DND-41 (cell line): ENCODE data around the gene PCSK4.

Experiments used
- ATAC-seq: fragments of 200-7000 bp; cut with Tn5 transposase; 3 replicates; pipeline ENCODE4 v1.9.1; 2021; ENCODE audit warnings: low read depth; ENCODE audit not compliant: insufficient read depth
- DNase-seq: peaks from one replicate; pipeline ENCODE4 v3.0.0-alpha.2; 2020
- H2AFZ ChIP-seq: 2 replicates; pipeline ENCODE4 v1.6.0; 2012; ENCODE audit warnings: low read depth, low read length
- H3K27ac ChIP-seq: 2 replicates; pipeline ENCODE4 v1.5.1; 2012; ENCODE audit warnings: low read length, inconsistent platforms
- H3K27me3 ChIP-seq: fragments of 200-600 bp; sonication (generic); 2 replicates; pipeline ENCODE4 v1.6.0; 2012; ENCODE audit warnings: low read length, mild to moderate bottlenecking, inconsistent platforms; ENCODE audit not compliant: insufficient read depth, poor library complexity
- H3K36me3 ChIP-seq: 2 replicates; pipeline ENCODE4 v1.5.1; 2012; ENCODE audit warnings: low read length, inconsistent platforms; ENCODE audit not compliant: insufficient read depth
- H3K4me1 ChIP-seq: 2 replicates; pipeline ENCODE4 v1.5.1; 2012; ENCODE audit warnings: mild to moderate bottlenecking, low read length; ENCODE audit not compliant: insufficient read depth
- H3K4me2 ChIP-seq: 2 replicates; pipeline ENCODE4 v1.6.0; 2012; ENCODE audit warnings: mild to moderate bottlenecking, moderate library complexity, low read length, inconsistent platforms; ENCODE audit not compliant: insufficient read depth
- H3K4me3 ChIP-seq, 2 experiments: fragments of 200-600 bp in 1 of 2; shearing (Covaris generic) in 1 of 2; 2 replicates each; pipeline ENCODE4 v1.5.1; 2012 to 2016; ENCODE audit warnings: inconsistent platforms in 2 of 2, low read length in 2 of 2, mild to moderate bottlenecking in 2 of 2, low read depth in 1 of 2, moderate library complexity in 1 of 2
- H3K79me2 ChIP-seq: 2 replicates; pipeline ENCODE4 v1.6.0; 2012; ENCODE audit warnings: low read length, inconsistent platforms; ENCODE audit not compliant: insufficient read depth
- H3K9ac ChIP-seq: 2 replicates; pipeline ENCODE4 v1.6.0; 2012; ENCODE audit warnings: low read depth, mild to moderate bottlenecking, inconsistent platforms, low read length, moderate library complexity
- H3K9me3 ChIP-seq: 2 replicates; pipeline ENCODE4 v1.5.1; 2012; ENCODE audit warnings: low read length, moderate library complexity, mild to moderate bottlenecking, inconsistent platforms; ENCODE audit not compliant: insufficient read depth, severe bottlenecking
- H4K20me1 ChIP-seq: 2 replicates; pipeline ENCODE4 v1.6.0; 2012; ENCODE audit warnings: low read length; ENCODE audit not compliant: insufficient read depth
- EZH2 ChIP-seq: IDR thresholded peaks from 3 replicates; pipeline ENCODE4 v1.6.1; 2012; ENCODE audit warnings: borderline replicate concordance, low read depth, mild to moderate bottlenecking, moderate library complexity, low read length, inconsistent platforms; ENCODE audit not compliant: severe bottlenecking
- TF ChIP-seq, protein P1 (sequence below): IDR thresholded peaks from 2 replicates; pipeline ENCODE4 v1.5.1; 2012; ENCODE audit warnings: borderline replicate concordance, low read length, moderate library complexity, mild to moderate bottlenecking; ENCODE audit not compliant: poor library complexity, severe bottlenecking; ENCODE audit errors: extremely low read depth

PCSK4 gene

DNA sequence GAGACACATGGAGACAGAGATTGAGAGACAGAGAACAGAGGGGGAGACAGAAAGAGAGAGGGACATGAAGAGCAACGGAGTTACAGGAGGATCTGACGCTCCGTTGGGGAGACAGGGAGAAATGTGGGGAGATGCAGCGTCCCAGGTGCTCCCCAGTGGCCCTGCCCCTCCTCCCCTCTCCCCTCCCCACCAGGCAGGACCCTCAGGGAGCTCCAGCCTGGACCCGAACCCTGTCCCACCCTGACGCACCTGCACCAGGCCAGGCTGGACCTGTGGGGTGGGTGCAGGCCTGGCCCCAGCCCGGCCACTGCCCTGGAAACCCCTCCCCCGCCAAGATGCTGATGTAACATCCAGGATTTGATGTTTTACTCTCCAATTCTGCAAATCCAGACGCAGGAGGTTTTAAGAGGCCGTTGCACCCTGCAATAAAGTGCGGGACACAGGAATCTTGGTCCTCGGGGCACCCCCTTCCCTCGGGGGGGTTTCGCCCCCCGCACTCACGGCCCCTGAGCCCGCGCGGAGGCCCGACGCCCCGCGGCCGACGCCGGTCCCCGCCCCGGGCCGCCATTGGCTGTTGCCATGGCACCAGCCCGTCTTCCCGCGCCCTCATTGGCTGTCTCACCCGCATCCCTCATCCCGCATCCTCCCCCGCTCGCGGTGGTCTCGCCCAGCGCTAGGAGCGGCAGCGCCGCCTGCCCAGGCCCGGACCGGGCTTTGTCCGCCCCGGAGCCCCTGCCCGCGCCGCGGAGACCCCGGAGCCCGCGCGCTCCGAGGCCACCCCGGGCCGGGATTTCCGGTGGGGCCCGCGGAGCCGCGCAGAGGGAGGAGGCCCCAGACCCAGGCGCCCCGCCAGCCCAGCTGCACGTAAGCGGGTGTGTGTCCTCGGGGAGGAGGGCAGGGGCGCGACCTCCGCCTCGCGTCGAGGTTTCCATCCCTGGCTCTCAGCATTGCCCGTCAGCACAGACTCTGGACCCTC lies 40.4 kb downstream of the PCSK4 start, which contains the start of gene APC2:
APC2 (plus strand) TSS at position 655 of the 976 bp plus-strand sequence. CDS start 2,881 bp downstream, outside the sequence.
- no peak within 1 kb of the TSS for H3K9ac ChIP-seq
- TF ChIP-seq EZH2: no peak
- TF ChIP-seq, protein P1, sequence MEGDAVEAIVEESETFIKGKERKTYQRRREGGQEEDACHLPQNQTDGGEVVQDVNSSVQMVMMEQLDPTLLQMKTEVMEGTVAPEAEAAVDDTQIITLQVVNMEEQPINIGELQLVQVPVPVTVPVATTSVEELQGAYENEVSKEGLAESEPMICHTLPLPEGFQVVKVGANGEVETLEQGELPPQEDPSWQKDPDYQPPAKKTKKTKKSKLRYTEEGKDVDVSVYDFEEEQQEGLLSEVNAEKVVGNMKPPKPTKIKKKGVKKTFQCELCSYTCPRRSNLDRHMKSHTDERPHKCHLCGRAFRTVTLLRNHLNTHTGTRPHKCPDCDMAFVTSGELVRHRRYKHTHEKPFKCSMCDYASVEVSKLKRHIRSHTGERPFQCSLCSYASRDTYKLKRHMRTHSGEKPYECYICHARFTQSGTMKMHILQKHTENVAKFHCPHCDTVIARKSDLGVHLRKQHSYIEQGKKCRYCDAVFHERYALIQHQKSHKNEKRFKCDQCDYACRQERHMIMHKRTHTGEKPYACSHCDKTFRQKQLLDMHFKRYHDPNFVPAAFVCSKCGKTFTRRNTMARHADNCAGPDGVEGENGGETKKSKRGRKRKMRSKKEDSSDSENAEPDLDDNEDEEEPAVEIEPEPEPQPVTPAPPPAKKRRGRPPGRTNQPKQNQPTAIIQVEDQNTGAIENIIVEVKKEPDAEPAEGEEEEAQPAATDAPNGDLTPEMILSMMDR: no peak
- no peaks in the 10 kb centered on the region for H3K79me2 ChIP-seq
- peaks cover 7% of the 10 kb centered on the region for H3K27me3 ChIP-seq
- no peak within 1 kb of the TSS for H3K4me3 ChIP-seq
- H3K27ac ChIP-seq: no peak within 1 kb of the TSS
- H3K4me2 ChIP-seq: no peak within 1 kb of the TSS
- H4K20me1 ChIP-seq: peaks cover 35% of the 10 kb centered on the region
- no peak within 1 kb of the TSS for H2AFZ ChIP-seq
- ATAC-seq (peak; percentile 41), DNase-seq (peak; percentile 57)
- H3K4me1 ChIP-seq: peaks cover 8% of the 10 kb centered on the region
- no peaks in the 10 kb centered on the region for H3K36me3 ChIP-seq
- no peaks in the 10 kb centered on the region for H3K9me3 ChIP-seq

DNA sequence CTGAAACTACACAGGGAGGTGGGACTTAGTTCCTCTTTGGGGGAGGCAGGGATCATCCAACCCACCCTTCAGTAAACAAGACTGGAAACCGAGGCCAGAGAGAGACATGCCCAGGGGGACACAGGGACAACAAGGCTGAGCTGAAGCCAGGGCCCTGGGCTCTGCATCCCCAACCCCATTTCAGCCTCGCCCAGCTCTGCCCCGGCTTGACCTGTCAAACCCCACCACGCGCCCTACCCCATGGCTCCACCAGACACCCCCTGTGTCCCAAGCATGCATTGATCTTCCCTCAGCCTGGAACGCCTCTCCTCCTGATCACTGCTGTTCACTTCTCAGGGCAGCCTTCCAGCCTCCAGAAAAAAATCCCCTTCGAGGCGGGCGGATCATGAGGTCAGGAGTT lies 42.2 kb downstream of the PCSK4 start:
- Histone ChIP-seq H3K4me2 (no peak overlapping the region), H3K9ac (no peak overlapping the region), H4K20me1 (peaks cover 46% of the 10 kb centered on the region), H2AFZ (no peak overlapping the region), H3K4me3 (no peak overlapping the region), H3K27me3 (peaks cover 7% of the 10 kb centered on the region), H3K36me3 (no peaks in the 10 kb centered on the region), H3K79me2 (no peaks in the 10 kb centered on the region), H3K27ac (no peak overlapping the region), H3K4me1 (peaks cover 10% of the 10 kb centered on the region), H3K9me3 (no peaks in the 10 kb centered on the region)
- TF ChIP-seq EZH2: no peak
- TF ChIP-seq, protein P1: no peak
- DNase-seq: no peak
- no peak for ATAC-seq

DNA sequence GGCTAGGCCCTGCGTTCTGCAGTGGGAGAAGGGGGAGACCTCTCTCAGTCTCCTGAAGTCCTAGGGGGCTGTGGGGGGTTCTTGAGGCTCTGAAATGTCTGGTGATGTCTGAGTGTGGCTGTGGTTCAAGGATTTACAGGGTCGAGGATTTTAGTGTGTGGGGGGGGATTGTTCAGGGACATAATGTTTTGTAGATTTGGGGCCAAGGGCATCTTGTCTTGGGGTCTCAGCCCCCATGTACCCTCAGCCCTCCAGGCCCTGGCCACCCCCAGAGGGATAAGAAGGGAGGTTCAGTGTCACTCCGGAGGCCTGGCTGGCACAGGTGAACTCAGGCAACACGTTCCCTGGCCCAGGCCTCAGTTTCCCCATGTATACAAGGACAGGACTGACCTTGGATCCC lies 42.6 kb downstream of the PCSK4 start:
- no peak overlapping the region for H3K27ac ChIP-seq
- H3K4me2 ChIP-seq: no peak overlapping the region
- no peak overlapping the region for H3K9ac ChIP-seq
- H3K9me3 ChIP-seq: no peaks in the 10 kb centered on the region
- H3K4me3 ChIP-seq: no peak overlapping the region
- DNase-seq: no peak
- peaks cover 3% of the 10 kb centered on the region for H3K36me3 ChIP-seq
- H3K4me1 ChIP-seq: peaks cover 10% of the 10 kb centered on the region
- no peak overlapping the region for H2AFZ ChIP-seq
- TF ChIP-seq, protein P1: no peak
- no peak for TF ChIP-seq EZH2
- ATAC-seq: no peak
- peaks cover 7% of the 10 kb centered on the region for H3K27me3 ChIP-seq
- peaks cover 46% of the 10 kb centered on the region for H4K20me1 ChIP-seq
- H3K79me2 ChIP-seq: no peaks in the 10 kb centered on the region
